GM18873 (cell line): ENCODE data around the gene ARF6.
"Not testable (repeated sequence)": the region's sequence is repeated elsewhere in the genome, so short reads cannot be mapped to it uniquely, and the experiment has no call there.

ENCODE experiments used
- ATAC-seq: cut with Tn5 transposase; IDR thresholded peaks from one replicate; pipeline ENCODE4 v1.9.1; 2021; ENCODE audit warnings: mild to moderate bottlenecking, moderate library complexity, moderate number of reproducible peaks; ENCODE audit not compliant: unreplicated experiment, low FRiP score

The ARF6 gene

DNA sequence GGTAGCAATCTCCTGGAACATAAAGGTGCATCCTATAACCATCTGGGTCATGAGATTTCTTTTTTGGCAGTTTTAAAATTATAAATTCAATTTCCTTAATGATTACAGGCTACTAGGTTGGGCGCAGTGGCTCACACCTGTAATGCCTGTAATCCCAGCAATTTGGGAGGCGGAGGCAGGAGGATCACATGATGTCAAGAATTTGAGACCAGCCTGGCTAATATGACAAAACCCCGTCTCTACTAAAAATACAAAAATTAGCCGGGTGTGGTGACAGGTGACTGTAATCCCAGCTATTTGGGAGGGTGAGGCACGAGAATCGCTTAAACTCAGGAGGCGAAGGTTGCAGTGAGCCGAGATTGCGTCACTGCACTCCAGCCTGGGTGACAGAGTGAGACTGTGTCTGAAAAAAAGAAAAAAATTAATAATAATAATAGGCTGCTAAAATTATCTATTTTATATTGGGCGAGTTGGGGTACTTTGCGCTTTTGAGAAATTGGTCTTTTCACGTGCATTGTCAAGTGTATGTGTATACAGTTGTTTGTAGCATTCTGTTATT, 17.2 kb upstream of the ARF6 start:
- ATAC-seq: no peak

DNA sequence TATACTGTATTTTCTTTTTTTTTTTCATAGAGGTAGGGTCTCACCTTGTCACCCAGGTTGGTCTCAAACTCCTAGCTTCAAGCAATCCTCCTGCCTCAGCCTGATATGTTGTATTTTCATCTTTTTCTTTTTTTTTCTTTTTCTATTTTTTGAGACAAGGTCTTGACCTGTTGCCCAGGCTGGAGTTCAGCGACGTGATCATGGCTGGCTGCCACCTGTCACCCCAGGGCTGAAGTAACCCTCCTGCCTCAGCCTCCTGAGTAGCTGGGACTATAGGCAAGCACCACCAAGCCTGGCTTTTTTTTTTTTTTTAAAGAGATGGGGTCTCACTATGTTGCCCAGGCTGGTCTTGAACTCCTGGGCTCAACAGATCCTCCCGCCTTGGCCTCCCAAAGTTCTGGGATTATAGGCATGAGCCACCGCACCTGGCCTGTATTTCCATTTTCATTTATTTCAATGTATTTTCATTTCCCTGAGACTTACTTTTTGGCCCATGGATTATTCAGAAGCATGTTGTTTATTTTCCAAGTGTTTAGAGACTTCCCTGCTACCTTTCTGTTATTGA, 16.2 kb upstream of the ARF6 start:
- no peak for ATAC-seq

GRCh38 chr14:49879646-49880204, 13.2 kb upstream of the ARF6 start:
- ATAC-seq: peak; percentile 56

GRCh38 chr14:49880267-49881064, 12.4 kb upstream of the ARF6 start:
- no peak for ATAC-seq

DNA sequence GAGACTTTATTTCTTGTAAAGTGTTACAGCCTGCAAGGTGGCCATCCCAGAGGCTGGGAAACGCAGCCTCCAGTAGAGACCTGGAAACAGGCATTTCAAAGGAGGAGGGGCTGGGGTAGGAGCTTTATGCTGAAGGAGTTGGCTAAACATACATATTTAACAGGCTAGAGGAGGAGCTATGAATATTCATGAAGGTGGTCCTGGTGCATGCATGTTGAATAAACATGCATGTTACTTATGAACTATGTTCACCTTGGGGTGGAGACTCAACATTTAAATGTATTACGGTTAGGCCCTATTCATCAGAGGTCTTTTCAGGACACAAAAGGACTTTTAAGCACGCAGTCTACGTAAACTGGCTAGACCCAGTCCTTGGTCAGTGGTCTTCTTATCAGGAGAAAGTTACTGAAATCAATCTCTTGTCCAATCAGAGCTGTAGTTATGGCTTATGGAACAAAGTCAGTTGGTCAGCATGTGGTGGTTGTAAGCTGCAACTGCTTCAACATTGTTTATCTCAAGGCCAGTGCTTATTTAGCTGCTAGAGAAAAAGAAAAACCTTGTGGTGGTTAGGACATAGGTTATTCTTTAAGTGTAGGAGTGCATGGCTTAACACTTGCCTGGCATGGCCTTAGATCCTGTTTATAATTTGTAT, 11.4 kb upstream of the ARF6 start:
- no peak for ATAC-seq

DNA sequence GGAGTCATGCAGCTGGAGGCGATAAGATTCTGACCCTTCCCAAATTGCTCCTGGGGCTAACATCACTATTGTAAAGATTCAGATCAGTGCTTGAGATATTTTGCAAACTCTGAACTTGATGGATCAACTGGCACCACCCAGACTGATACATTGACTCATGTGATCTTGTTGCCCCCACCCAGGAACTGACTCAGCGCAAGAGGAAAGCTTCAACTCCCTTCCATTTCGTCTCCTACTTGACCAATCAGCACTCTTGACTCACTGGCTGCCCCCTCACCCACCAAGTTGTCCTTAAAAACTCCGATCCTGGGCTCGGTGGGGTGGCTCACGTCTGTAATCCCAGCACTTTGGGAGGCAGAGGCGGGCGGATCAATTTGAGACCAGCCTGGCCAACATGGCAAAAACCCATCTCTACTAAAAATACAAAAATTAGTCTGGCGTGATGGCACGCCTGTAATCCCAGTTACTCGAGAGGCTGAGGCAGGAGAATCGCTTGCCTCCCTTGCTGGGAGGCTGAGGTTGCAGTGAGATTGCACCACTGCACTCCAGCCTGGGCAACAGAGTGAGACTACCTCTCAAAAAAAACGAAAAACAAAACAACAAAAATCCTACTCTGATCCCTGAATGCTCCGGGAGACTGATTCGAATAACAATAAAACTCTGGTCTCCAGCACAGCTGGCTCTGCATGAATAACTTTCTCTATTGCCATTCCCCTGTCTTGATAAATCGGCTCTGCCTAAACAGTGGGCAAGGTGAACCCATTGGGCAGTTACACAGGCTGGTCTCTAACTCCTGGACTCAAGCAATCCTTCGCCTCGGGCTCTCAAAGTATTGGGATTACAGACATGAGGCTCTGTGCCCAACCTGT, 9.8 kb upstream of the ARF6 start:
- no peak for ATAC-seq

DNA sequence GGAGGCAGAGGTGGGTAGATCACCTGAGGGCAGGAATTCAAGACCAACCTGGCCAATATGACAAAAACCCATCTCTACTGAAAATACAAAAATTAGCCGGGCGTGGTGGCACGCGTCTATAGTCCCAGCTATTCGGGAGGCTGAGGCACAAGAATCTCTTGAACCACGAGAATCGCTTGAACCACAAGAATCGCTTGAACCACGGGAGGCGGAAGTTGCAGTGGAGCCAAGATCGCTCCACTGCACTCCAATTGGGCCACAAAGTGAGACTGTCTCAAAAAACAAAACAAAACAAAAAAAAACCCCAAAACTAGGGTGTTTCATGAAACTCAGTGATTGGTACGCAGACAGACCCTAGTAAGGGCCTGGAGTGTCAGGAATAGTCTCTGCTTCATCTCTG, 6.4 kb upstream of the ARF6 start:
- no peak for ATAC-seq

- no peak for ATAC-seq
Observed at GRCh38 chr14:49888293-49888692, 4.6 kb upstream of the ARF6 start.

- peak; percentile 36 for ATAC-seq
Observed at GRCh38 chr14:49892301-49892635, 614 bp upstream of the ARF6 start.

- peak; percentile 31 for ATAC-seq
Observed at GRCh38 chr14:49893309-49894213, 679 bp downstream of the ARF6 start.

DNA sequence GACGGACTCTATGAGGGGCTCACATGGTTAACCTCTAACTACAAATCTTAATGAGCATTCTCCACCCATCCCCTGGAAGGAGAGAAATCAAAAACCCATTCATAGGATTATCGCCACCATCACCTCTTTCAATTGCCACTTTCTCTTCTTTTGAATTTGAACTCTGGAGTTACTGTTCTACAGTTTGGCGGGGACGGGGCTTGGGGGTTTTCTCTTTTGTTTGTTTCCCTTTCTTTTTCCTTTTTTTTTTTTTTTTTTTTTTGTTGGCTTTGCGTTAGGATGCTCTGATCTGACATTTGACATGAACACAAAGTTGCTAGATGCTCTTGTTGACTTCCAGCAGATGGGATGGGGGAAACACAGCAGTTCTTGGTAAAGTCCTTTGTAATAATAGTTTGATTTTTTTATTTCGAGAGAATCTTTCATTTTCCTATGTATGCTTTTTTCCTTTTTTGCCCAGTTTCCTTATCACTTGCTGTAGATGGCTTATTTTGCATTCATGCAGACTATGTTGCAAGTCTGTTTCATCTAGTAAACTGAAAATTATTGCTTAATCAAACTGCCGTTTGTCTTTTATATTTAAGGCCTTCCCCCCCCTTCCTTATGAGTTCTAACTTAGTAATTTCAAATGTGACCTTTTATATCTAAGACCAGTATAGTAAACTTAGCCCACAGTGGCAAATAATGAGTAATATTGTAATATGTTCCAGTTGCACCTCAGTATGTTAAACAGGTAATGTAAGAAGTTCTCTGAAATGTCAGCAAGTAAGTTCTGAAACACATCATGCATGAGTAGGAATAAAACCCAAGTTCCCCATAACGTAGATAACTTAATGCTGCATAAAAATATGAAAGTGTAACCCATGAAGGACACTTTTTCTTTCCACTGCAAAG, 1.6 kb downstream of the ARF6 start:
- not testable (repeated sequence) for ATAC-seq

DNA sequence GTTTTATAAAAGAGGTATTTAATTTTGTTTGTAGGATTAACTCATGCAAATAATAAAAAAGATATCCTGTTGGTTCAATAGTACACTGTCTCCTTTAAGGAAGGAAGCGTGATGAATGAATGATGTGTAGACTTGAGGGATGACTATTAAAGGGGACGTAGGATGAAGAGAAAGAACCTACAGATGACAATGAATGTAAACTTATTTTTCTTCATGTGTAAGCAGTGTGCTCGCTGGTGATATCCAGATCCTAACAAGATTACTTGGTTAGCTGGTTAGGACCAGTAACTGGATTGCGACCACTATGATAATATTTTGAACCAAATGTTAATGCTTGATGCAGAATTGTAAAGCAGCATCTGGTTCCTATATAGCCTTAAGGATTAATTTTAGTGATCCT, 2.6 kb downstream of the ARF6 start:
- no peak for ATAC-seq

DNA sequence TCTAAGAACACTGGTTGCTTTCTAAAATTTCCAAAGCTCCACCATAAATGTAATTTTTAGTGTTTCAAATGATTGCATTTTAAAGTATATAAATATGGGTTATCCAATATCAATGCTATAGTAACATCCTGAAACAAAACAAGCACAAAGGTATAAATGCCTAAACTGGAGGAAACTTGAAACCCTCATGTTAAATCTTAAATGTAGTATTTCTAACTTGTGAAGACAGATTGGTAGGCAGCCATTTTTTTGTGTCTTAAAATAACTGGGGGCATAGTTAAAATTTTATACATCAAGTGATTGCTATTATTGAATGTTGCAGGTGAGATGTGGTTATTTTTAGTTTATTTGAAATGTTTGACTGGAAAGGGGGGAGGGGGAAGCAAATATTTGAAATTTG, 3.4 kb downstream of the ARF6 start:
- not testable (repeated sequence) for ATAC-seq

DNA sequence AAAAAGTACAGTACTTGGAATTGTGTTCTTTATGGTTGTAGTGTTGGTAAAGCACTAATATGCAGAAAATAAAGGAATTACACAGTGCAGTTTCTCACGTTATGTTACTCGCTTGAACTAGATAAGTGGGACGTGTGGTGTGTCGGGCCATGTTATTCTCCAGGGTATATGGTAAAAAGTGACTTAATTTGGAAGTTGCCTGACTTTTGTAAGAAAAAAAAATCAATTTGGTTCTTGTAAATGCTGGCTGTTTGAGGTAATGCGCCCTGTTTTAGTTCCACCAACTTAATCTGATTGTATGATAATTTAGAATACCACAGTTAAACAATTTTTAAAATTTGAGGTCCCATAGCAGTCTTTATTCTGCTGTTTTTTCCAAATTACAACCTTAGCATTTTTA, 4.1 kb downstream of the ARF6 start:
- no peak for ATAC-seq

DNA sequence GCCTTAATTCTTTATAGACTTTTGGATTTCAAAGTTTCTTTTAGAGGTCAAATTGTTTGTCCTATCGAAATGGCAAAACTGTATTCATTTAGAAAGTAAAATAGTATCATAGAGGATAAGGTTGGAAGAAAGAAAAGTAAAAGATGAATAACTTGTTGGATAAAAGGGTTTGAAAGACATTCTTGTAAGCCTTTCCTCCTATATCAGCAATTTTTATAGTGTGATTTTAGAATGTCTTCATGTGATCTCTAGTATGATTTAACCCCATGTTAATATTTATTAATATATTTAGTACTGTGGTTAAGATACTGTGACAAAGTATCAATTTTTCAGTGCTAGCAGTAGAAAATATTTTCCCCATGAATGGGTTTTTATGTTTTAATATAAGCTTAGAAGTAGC, 4.5 kb downstream of the ARF6 start:
- no peak for ATAC-seq

DNA sequence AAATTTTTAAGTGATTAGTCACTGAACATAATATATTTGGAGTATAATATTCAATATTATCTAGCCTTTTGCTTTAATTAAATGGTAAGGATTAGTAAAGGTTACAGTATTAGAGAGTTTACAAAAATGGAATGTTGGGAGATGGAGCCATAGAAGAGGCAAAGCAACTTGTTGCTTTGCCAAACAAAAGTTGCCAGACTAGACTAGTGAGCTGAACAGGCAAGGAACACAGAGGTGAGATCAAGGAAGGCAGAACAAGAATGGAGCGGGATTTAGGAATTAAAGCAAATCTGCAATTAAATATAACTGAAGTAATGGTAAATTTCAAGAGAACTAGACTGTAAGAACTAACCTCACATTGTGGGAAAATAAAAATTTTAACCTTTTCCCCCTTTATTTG, 5.1 kb downstream of the ARF6 start:
- ATAC-seq: no peak

DNA sequence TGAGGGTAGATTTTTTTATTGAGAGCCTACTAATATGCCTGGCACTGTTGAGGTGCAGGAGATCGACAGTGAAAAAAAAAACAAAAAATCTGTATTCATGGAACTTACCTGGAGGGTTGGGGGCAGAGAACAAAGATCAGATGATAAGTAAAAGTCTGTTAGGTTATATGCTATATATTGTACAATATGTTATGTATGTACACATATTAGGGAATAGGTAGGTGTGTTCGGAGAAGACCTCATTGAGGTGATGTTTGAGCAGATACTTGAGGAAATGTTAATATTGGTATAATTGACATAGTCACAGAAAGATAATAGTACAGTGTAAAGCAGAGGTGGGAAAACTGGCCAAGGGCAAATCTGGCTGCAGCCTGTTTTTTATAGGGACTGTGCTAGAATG, 5.6 kb downstream of the ARF6 start:
- no peak for ATAC-seq

- no peak for ATAC-seq
Observed at GRCh38 chr14:49900973-49901372, 8.1 kb downstream of the ARF6 start.
